ENCODE data around the gene MOCS3.

GRCh38 chr20:50983321-50983720 lies 24.7 kb downstream of the MOCS3 start:
- TF ChIP-seq EZH2 (IDR thresholded peaks at IDR 0.05): no peak
- TF ChIP-seq FOXP2 (optimal IDR thresholded peaks at IDR 0.05; ENCODE audit: control extremely low read depth, extremely low read length, insufficient read depth): no peak

Measured in SK-N-MC (cell line).